H1 (cell line): ENCODE data around the gene RIPOR3. TPM values are rescaled to one million over a fixed set of nuclear protein-coding genes. Genes with fewer than 3 reads are reported as not detected.

ENCODE experiments used
- CTCF ChIA-PET: fragments of 300-600 bp; sonication (Branson Sonifier 250); formaldehyde crosslinking; loops from one replicate; lab custom pipeline; 2021; ENCODE audit not compliant: partially characterized antibody; lab: Charles Lee
- POLR2A ChIA-PET: fragments of 300-600 bp; sonication (Branson Sonifier 250); formaldehyde crosslinking; loops from one replicate; lab custom pipeline; 2021; ENCODE audit warnings: inconsistent platforms; ENCODE audit not compliant: partially characterized antibody; lab: Charles Lee
- DNase-seq, 2 experiments: peaks; one replicate each; pipeline versions ENCODE4 v3.0.0 to v3.0.0-alpha.2; 2010 to 2022; ENCODE audit warnings: low spot score in 2 of 2, low read depth in 1 of 2, mixed read lengths in 1 of 2
- FAIRE-seq: peaks from 2 replicates; lab custom pipeline; 2011; peaks lifted over from hg19 to GRCh38; lab: Jason Lieb, UNC
- H2AFZ ChIP-seq: 2 replicates; pipeline ENCODE4 v1.8.1; 2012; ENCODE audit warnings: low read length, inconsistent platforms
- H2AK5ac ChIP-seq: 2 replicates; pipeline ENCODE4 v1.6.1; 2013; ENCODE audit warnings: low read depth, low read length
- H2BK120ac ChIP-seq: replicated peaks from 2 replicates; pipeline ENCODE3; 2013; ENCODE audit warnings: low read depth, low read length, inconsistent platforms
- H2BK12ac ChIP-seq: 2 replicates; pipeline ENCODE4 v1.6.1; 2013; ENCODE audit warnings: low read depth, low read length
- H2BK15ac ChIP-seq: 2 replicates; pipeline ENCODE4 v1.6.1; 2013; ENCODE audit warnings: low read length
- H2BK20ac ChIP-seq: 2 replicates; pipeline ENCODE4 v1.6.1; 2013; ENCODE audit warnings: low read length
- H2BK5ac ChIP-seq: 2 replicates; pipeline ENCODE4 v1.6.1; 2013; ENCODE audit warnings: low read depth, low read length
- H3K14ac ChIP-seq: 2 replicates; pipeline ENCODE4 v1.6.1; 2013; ENCODE audit warnings: inconsistent platforms; ENCODE audit not compliant: insufficient read length
- H3K18ac ChIP-seq: 2 replicates; pipeline ENCODE4 v1.6.1; 2013; ENCODE audit warnings: low read length; ENCODE audit errors: extremely low read depth
- H3K23ac ChIP-seq: 2 replicates; pipeline ENCODE4 v1.6.1; 2013; ENCODE audit warnings: inconsistent platforms; ENCODE audit not compliant: insufficient read length
- H3K23me2 ChIP-seq: 2 replicates; pipeline ENCODE4 v1.6.1; 2013; ENCODE audit warnings: low read depth, low read length
- H3K27ac ChIP-seq: 2 replicates; pipeline ENCODE4 v1.6.1; 2011; ENCODE audit warnings: low read depth, low read length, inconsistent platforms
- H3K27me3 ChIP-seq, 4 experiments: replicated peaks in 1 of 4; 1 replicate in 1 of 4; 2 replicates in 3 of 4; pipeline versions ENCODE4 v1.6.1 to v1.8.1; 2011 to 2013; ENCODE audit warnings: low read length in 3 of 4, mild to moderate bottlenecking in 3 of 4, inconsistent platforms in 2 of 4, mixed read lengths in 2 of 4, moderate library complexity in 1 of 4; ENCODE audit not compliant: control insufficient read depth in 3 of 4, insufficient read depth in 3 of 4; ENCODE audit errors: extremely low read depth in 1 of 4
- H3K36me3 ChIP-seq, 4 experiments: 2 replicates each; pipeline versions ENCODE4 v1.6.1 to v1.8.1; 2011 to 2013; ENCODE audit warnings: mild to moderate bottlenecking in 4 of 4, low read length in 3 of 4, moderate library complexity in 2 of 4, control low read depth in 1 of 4, inconsistent platforms in 1 of 4; ENCODE audit not compliant: insufficient read depth in 4 of 4, control insufficient read depth in 2 of 4
- H3K4ac ChIP-seq: replicated peaks from 2 replicates; pipeline ENCODE3; 2013; ENCODE audit warnings: low read length, low read depth, mixed read lengths, inconsistent platforms; ENCODE audit not compliant: insufficient read length
- H3K4me1 ChIP-seq, 4 experiments: replicated peaks in 1 of 4; 1 replicate in 1 of 4; 2 replicates in 3 of 4; pipeline versions ENCODE4 v1.6.1 to v1.8.1; 2011 to 2013; ENCODE audit warnings: low read length in 3 of 4, inconsistent platforms in 2 of 4, mixed read lengths in 1 of 4; ENCODE audit not compliant: insufficient read depth in 4 of 4, control insufficient read depth in 3 of 4
- H3K4me2 ChIP-seq, 2 experiments: 2 replicates each; pipeline versions ENCODE4 v1.6.1 to v1.8.1; 2011 to 2013; ENCODE audit warnings: low read depth in 2 of 2, low read length in 2 of 2, control low read depth in 1 of 2, inconsistent platforms in 1 of 2, mild to moderate bottlenecking in 1 of 2; ENCODE audit not compliant: insufficient read depth in 1 of 2
- H3K4me3 ChIP-seq, 4 experiments: fragments of 200-600, 300-600 bp in 1 of 4; sonication (generic), shearing (Covaris generic), sonication (Bioruptor Twin) in 1 of 4; 2 replicates each; pipeline versions ENCODE4 v1.5.1 to v1.8.1; 2011 to 2016; ENCODE audit warnings: low read length in 4 of 4, low read depth in 3 of 4, control low read depth in 2 of 4, inconsistent platforms in 2 of 4, mild to moderate bottlenecking in 2 of 4, mixed read lengths in 1 of 4, moderate library complexity in 1 of 4; ENCODE audit not compliant: insufficient read depth in 2 of 4; ENCODE audit errors: extremely low read depth in 1 of 4
- H3K56ac ChIP-seq: replicated peaks from 2 replicates; pipeline ENCODE3; 2013; ENCODE audit warnings: low read depth, mild to moderate bottlenecking, mixed read lengths, low read length, inconsistent platforms; ENCODE audit not compliant: insufficient read length
- H3K79me1 ChIP-seq: 2 replicates; pipeline ENCODE4 v1.6.1; 2013; ENCODE audit warnings: low read depth, low read length, control low read depth
- H3K79me2 ChIP-seq, 2 experiments: 2 replicates each; pipeline versions ENCODE4 v1.6.1 to v1.8.1; 2012 to 2013; ENCODE audit warnings: low read length in 2 of 2, mild to moderate bottlenecking in 2 of 2, inconsistent platforms in 1 of 2; ENCODE audit not compliant: insufficient read depth in 2 of 2, control insufficient read depth in 1 of 2
- H3K9ac ChIP-seq, 4 experiments: replicated peaks in 1 of 4; 1 replicate in 1 of 4; 2 replicates in 3 of 4; pipeline versions ENCODE4 v1.6.1 to v1.8.1; 2011 to 2013; ENCODE audit warnings: low read depth in 3 of 4, low read length in 3 of 4, control low read depth in 2 of 4, mild to moderate bottlenecking in 2 of 4, moderate library complexity in 2 of 4, inconsistent platforms in 1 of 4; ENCODE audit errors: extremely low read depth in 1 of 4
- H3K9me3 ChIP-seq, 2 experiments: 2 replicates each; pipeline versions ENCODE4 v1.6.1 to v1.8.1; 2012 to 2013; ENCODE audit warnings: mild to moderate bottlenecking in 2 of 2, moderate library complexity in 2 of 2, control low read depth in 1 of 2, inconsistent platforms in 1 of 2, low read depth in 1 of 2, low read length in 1 of 2, mixed read lengths in 1 of 2; ENCODE audit not compliant: insufficient read depth in 2 of 2
- H4K20me1 ChIP-seq, 2 experiments: replicated peaks in 1 of 2; 2 replicates each; pipeline versions ENCODE3 to v1.8.1; 2011 to 2013; ENCODE audit warnings: inconsistent platforms in 2 of 2, low read length in 2 of 2, mild to moderate bottlenecking in 1 of 2; ENCODE audit not compliant: insufficient read depth in 2 of 2, control insufficient read depth in 1 of 2
- H4K5ac ChIP-seq: 2 replicates; pipeline ENCODE4 v1.6.1; 2013; ENCODE audit warnings: low read length, low read depth, mixed read lengths, inconsistent platforms; ENCODE audit not compliant: insufficient read length
- H4K8ac ChIP-seq: 2 replicates; pipeline ENCODE4 v1.8.0; 2013; ENCODE audit warnings: mild to moderate bottlenecking, moderate library complexity, low read length, inconsistent platforms; ENCODE audit not compliant: insufficient read depth; ENCODE audit errors: extremely low read depth
- H4K91ac ChIP-seq: replicated peaks from 2 replicates; pipeline ENCODE3; 2013; ENCODE audit warnings: low read length, mixed read lengths, inconsistent platforms; ENCODE audit not compliant: insufficient read length
- NANOG ChIP-seq: IDR thresholded peaks from 2 replicates; pipeline ENCODE4 v1.6.1; 2011; ENCODE audit warnings: low read length, low read depth, mild to moderate bottlenecking, inconsistent platforms; ENCODE audit not compliant: insufficient read depth, poor library complexity, severe bottlenecking
- WGBS, 2 experiments: shearing (Covaris generic) in 1 of 2; methylation state at CpG; one replicate each; pipeline versions ENCODE4 v1.1.6 to v1.1.7; 2013 to 2015; ENCODE audit warnings: low lambda C conversion rate in 2 of 2, mixed read lengths in 2 of 2, inconsistent platforms in 1 of 2, low coverage in 1 of 2, missing lambda C conversion rate in 1 of 2; ENCODE audit not compliant: insufficient replicate concordance in 2 of 2, insufficient coverage in 1 of 2, insufficient read length in 1 of 2; ENCODE audit errors: extremely low coverage in 1 of 2, missing lambda C conversion rate in 1 of 2; 5-methylcytosine and 5-hydroxymethylcytosine counted together
- polyA plus RNA-seq, 7 experiments: library from polyadenylated mRNA; depleted of rRNA in 3 of 7; stranded (reverse) in 5 of 7; unstranded in 2 of 7; fragments of >200 nt in 5 of 7; fragments of 200-250 nt in 2 of 7; gene quantifications; 1 replicate in 5 of 7; 2 replicates in 1 of 7; 4 replicates in 1 of 7; pipeline versions ENCODE4 v1.2.1 to v1.2.3, GENCODE V29; 2011 to 2013; ENCODE audit warnings: missing spikeins in 2 of 7, mixed read lengths in 2 of 7
- total RNA-seq: library from RNA; stranded (reverse); fragmentation: NEBNext Ultra II Directional; extraction: Animal tissue kit (Norgen Biotek cat#: 25700); gene quantifications from 2 replicates; pipeline ENCODE4 v1.2.1, GENCODE V29; 2021

RIPOR3 gene
- total and polyA plus RNA-seq, 2 of the 8 experiments (the other 6 are each of a cell fraction or from before 2014, with no cell fraction given), result 3.6 to 4.5 TPM

DNA sequence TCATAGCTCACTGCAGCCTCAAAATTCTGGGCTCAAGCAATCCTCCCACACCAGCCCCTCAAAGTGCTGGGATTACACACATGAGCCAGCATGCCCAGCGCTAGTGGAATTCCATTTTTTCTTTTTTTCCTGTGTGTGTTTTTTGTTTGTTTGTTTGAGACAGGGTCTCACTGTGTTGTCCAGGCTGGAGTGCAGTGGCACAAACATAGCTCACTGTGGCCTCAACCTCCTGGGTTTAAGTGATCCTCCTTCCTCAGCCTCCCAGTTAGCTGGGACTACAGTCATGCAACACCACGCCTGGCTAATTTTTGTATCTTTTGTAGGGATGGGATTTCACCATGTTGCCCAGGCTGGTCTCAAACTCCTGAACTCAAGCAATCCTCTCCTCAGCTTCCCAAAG lies 26.0 kb upstream of the RIPOR3 start:
- no peak overlapping the region for H2BK120ac ChIP-seq
- DNase-seq (no peak), FAIRE-seq (no peak)
- H2BK5ac ChIP-seq, result no peak overlapping the region
- H3K79me1 ChIP-seq, result no peaks in the 10 kb centered on the region
- WGBS, 2 experiments, result 60% methylated on average over 2 of the region's 2 CpGs; no CpG with 5 or more reads in 1 of the 2 experiments
- H3K23ac ChIP-seq, result no peak overlapping the region
- no peak overlapping the region for H3K18ac ChIP-seq
- no peak overlapping the region for H4K8ac ChIP-seq
- no peak overlapping the region for H3K56ac ChIP-seq
- H3K4me2 ChIP-seq, result no peak overlapping the region
- no peaks in the 10 kb centered on the region for H3K27me3 ChIP-seq
- no peaks in the 10 kb centered on the region for H4K20me1 ChIP-seq
- no peak overlapping the region for H2BK20ac ChIP-seq
- H2AFZ ChIP-seq, result no peak overlapping the region
- no peak overlapping the region for H3K4me3 ChIP-seq
- H3K14ac ChIP-seq, result no peak overlapping the region
- no peaks in the 10 kb centered on the region for H3K23me2 ChIP-seq
- no peak overlapping the region for H3K4ac ChIP-seq
- no peak for TF ChIP-seq NANOG
- no peak overlapping the region for H3K9ac ChIP-seq
- no peak overlapping the region for H2AK5ac ChIP-seq
- H2BK15ac ChIP-seq, result no peak overlapping the region
- ChIA-PET CTCF (interaction anchor here (0.6 to 8.9 kb wide), 21 partner anchors 8 to 95 kb away, joined by 3 to 61 read pairs (median 5); partner anchors contain the start of genes PARD6B and RIPOR3), POLR2A (interaction anchor here (0.6 to 0.7 kb wide), 3 partner anchors 32 to 170 kb away, joined by 3 to 4 read pairs (median 3); no protein-coding TSS in a partner anchor)
- peaks cover 0 to 3% (median 2%) of the 10 kb centered on the region in 4 experiments; a peak in 1 of 7 replicates for H3K4me1 ChIP-seq
- no peaks in the 10 kb centered on the region for H3K36me3 ChIP-seq
- no peak overlapping the region for H2BK12ac ChIP-seq
- no peaks in the 10 kb centered on the region for H3K9me3 ChIP-seq
- H4K5ac ChIP-seq, result no peak overlapping the region
- no peak overlapping the region for H4K91ac ChIP-seq
- H3K79me2 ChIP-seq, result no peaks in the 10 kb centered on the region
- H3K27ac ChIP-seq, result no peak overlapping the region
